Measurements from ENCODE around the gene VPS54. TPM values are rescaled to one million over a fixed set of nuclear protein-coding genes. Genes with fewer than 3 reads are reported as not detected.

Gene VPS54
- total RNA-seq, 3 donors from 2014 or later, result 26.9 to 39.8 (median 36.7) TPM

DNA sequence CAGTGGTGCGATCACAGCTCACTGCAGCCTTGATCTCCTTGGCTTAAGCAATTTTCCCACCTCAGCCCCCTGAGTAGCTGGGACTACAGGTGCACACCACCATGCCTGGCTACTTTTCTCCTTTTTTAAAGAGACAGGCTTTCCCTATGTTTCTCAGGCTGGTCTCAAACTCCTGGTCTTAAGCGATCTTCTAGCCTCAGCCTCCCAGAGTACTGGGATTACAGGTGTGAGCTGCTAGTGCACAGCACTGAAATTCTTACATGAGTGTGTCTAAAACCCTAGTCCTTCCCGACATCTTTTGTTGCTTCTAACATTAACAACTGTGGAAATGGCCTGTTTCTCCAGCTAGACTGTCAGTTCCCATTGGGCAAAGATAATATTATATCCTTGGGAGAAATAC lies 174.6 kb downstream of the VPS54 start:
- H3K36me3 ChIP-seq, result no peaks in the 10 kb centered on the region
- H3K4me1 ChIP-seq, result no peaks in the 10 kb centered on the region
- TF ChIP-seq POLR2A (IDR thresholded peaks at IDR 0.05) (no peak), POLR2AphosphoS5 (IDR thresholded peaks at IDR 0.05) (no peak)
- TF ChIP-seq, protein P1, sequence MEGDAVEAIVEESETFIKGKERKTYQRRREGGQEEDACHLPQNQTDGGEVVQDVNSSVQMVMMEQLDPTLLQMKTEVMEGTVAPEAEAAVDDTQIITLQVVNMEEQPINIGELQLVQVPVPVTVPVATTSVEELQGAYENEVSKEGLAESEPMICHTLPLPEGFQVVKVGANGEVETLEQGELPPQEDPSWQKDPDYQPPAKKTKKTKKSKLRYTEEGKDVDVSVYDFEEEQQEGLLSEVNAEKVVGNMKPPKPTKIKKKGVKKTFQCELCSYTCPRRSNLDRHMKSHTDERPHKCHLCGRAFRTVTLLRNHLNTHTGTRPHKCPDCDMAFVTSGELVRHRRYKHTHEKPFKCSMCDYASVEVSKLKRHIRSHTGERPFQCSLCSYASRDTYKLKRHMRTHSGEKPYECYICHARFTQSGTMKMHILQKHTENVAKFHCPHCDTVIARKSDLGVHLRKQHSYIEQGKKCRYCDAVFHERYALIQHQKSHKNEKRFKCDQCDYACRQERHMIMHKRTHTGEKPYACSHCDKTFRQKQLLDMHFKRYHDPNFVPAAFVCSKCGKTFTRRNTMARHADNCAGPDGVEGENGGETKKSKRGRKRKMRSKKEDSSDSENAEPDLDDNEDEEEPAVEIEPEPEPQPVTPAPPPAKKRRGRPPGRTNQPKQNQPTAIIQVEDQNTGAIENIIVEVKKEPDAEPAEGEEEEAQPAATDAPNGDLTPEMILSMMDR (IDR thresholded peaks at IDR 0.05), result no peak
- peak overlapping the region in 1 of 3 donors; percentile 1 for H3K4me3 ChIP-seq
- no peak for DNase-seq (ENCODE audit: low spot score in 2 of 2)
- intact Hi-C loops (cut with DNase I; ENCODE audit: low total_unique reads), result no loop called here
- no peaks in the 10 kb centered on the region for H3K9me3 ChIP-seq
- no peaks in the 10 kb centered on the region for H3K27me3 ChIP-seq
- peak overlapping the region in 1 of 2 donors; percentile 23 for H3K27ac ChIP-seq

DNA sequence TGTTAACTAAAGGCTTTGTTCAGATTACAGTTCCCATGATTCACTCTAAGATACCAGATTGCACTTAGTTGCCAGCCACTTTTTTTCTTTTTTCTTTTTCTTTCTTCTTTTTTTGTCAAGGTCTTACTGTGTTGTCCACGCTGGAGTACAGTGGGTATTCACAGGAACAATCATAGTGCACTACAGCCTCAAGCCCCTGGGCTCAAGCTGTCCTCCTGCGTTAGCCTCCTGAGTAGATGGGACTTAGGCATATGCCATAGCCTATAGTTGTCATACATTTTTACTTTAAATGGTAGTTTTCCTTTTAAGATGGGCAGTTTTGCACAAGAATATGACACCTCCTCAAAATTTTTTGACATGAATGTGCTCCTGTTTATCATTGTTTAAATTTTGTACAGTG lies 175.4 kb downstream of the VPS54 start:
- peak overlapping the region in 2 of 3 donors; percentile 79 to 92 for H3K4me3 ChIP-seq
- H3K4me1 ChIP-seq, result no peaks in the 10 kb centered on the region
- intact Hi-C loops (cut with DNase I; ENCODE audit: low total_unique reads), result no loop called here
- no peaks in the 10 kb centered on the region for H3K27me3 ChIP-seq
- TF ChIP-seq, protein P1 (IDR thresholded peaks at IDR 0.05), result no peak
- TF ChIP-seq POLR2A (IDR thresholded peaks at IDR 0.05), result no peak
- TF ChIP-seq POLR2AphosphoS5 (IDR thresholded peaks at IDR 0.05), result no peak
- no peaks in the 10 kb centered on the region for H3K36me3 ChIP-seq
- H3K27ac ChIP-seq, result no peak overlapping the region
- DNase-seq (ENCODE audit: low spot score in 2 of 2), result no peak
- no peaks in the 10 kb centered on the region for H3K9me3 ChIP-seq

DNA sequence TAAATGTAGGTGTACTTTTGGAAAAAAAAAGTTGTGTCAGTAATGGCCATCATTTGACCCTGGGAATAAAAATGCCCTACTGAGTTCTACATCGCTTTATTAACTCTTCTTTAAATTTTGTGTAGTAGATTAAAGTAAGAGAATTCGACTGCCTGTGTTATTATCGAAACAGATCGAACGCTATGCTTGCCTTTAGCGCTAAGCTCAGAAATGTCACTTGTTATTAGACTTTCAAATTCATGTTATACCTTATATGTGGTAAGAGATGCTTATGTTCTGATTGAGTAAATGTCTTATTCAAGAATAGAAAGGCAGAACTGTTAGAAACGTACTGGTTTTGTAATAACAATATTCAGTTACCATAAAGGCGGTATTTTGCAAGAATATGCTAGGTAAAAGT lies 176.1 kb downstream of the VPS54 start:
- no peak for DNase-seq (ENCODE audit: low spot score in 2 of 2)
- H3K27ac ChIP-seq, result peak overlapping the region; percentile 89 to 98
- H3K4me3 ChIP-seq, result peak overlapping the region; percentile 79 to 92 (median 88)
- intact Hi-C loops (cut with DNase I; ENCODE audit: low total_unique reads), result no loop called here
- no peaks in the 10 kb centered on the region for H3K9me3 ChIP-seq
- TF ChIP-seq POLR2A (IDR thresholded peaks at IDR 0.05), result no peak
- no peak for TF ChIP-seq POLR2AphosphoS5 (IDR thresholded peaks at IDR 0.05)
- TF ChIP-seq, protein P1 (IDR thresholded peaks at IDR 0.05), result no peak
- no peaks in the 10 kb centered on the region for H3K4me1 ChIP-seq
- no peaks in the 10 kb centered on the region for H3K36me3 ChIP-seq
- no peaks in the 10 kb centered on the region for H3K27me3 ChIP-seq

DNA sequence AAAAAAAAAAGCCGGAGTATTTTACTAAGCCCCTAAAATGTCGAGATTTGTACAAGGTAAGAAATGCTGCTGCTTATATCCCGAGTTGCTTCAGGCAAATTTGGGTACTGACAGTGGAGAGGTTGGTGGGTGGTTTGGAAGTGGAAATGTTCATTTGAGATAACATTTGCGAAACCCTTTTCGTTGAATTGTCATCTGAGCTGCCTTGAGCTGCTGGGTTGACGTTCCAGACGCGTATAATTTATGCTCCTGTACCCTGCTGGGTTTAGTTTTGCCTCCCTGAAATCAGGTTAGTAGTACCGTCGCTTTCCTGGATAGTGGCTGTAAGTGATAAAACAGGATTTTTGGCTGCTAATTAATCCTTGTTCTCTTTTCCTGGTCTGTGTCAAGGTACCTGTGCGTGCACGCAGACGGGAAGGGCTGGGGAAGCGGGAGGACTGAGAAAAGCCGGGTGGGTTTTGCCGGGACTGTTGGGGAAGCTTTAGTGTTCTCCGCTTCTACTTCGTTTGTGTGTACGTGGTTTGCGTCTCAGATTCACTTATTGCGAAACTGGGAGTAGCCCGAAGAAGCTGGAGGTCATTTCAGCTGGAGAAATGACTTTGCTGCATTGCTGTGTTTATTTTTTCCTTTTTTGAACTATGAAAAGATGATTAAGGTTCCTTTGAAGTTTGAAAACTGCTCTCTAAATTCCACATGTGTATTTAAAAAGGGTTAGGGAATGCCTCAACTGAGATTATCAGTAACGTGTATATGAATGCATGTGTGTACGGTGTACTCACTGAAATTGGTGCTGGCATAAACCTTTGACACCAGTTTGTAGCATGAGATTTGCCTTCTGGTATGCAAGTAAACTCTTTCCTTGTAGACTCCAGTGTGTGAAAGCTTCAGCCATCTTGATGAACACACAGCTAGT lies 176.8 kb downstream of the VPS54 start:
- H3K36me3 ChIP-seq, result no peaks in the 10 kb centered on the region
- no peak for DNase-seq (ENCODE audit: low spot score in 2 of 2)
- TF ChIP-seq, protein P1 (IDR thresholded peaks at IDR 0.05), result no peak
- peak; percentile 14 to 56 (median 52) for TF ChIP-seq POLR2AphosphoS5 (IDR thresholded peaks at IDR 0.05)
- H3K4me1 ChIP-seq, result no peaks in the 10 kb centered on the region
- no peaks in the 10 kb centered on the region for H3K27me3 ChIP-seq
- H3K9me3 ChIP-seq, result no peaks in the 10 kb centered on the region
- H3K27ac ChIP-seq, result peak overlapping the region; percentile 89 to 98
- intact Hi-C loops (cut with DNase I; ENCODE audit: low total_unique reads), result no loop called here
- peak overlapping the region; percentile 79 to 92 (median 88) for H3K4me3 ChIP-seq

Other genes with a start within 250 kb of the VPS54 start
- 100 to 1,000 TPM; 147 to 337 (median 204) TPM for gene UGP2, start 177.5 kb downstream of the VPS54 start, total RNA-seq
- gene PELI1, start 125.0 kb upstream of the VPS54 start, total RNA-seq, result 10 to 100 TPM; 31.8 to 51.7 (median 40.6) TPM